Measurements from ENCODE around the gene ST6GALNAC1.

ST6GALNAC1 gene

DNA sequence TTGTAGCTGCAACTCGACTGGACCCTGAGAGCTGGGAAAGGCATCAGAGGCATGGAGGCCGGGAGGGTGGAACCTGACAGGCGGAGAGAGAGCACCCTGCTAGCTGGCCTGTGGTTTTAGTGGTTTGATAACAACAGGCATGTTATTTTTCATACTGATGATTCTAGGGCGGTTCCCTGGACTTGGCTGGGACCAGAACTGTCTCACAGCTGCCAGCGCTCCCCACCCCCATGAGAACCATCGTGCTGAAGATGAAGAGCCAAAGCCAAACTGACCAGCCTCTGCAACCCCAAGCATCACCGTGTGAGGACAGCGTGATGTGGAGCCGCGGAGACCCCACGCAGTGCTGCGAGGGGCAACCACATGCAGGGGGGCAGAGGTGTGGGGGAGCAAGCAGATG lies 38.7 kb upstream of the ST6GALNAC1 start:
- ATAC-seq = no peak
- Mint-ChIP-seq H3K36me3 (ENCODE audit: low read depth) (no peaks in the 10 kb centered on the region), H3K4me1 (peaks cover 4% of the 10 kb centered on the region), H3K27me3 (no peaks in the 10 kb centered on the region), H3K27ac (no peak overlapping the region), H3K4me3 (no peak overlapping the region), H3K9me3 (no peaks in the 10 kb centered on the region)
- DNase-seq = no peak

DNA sequence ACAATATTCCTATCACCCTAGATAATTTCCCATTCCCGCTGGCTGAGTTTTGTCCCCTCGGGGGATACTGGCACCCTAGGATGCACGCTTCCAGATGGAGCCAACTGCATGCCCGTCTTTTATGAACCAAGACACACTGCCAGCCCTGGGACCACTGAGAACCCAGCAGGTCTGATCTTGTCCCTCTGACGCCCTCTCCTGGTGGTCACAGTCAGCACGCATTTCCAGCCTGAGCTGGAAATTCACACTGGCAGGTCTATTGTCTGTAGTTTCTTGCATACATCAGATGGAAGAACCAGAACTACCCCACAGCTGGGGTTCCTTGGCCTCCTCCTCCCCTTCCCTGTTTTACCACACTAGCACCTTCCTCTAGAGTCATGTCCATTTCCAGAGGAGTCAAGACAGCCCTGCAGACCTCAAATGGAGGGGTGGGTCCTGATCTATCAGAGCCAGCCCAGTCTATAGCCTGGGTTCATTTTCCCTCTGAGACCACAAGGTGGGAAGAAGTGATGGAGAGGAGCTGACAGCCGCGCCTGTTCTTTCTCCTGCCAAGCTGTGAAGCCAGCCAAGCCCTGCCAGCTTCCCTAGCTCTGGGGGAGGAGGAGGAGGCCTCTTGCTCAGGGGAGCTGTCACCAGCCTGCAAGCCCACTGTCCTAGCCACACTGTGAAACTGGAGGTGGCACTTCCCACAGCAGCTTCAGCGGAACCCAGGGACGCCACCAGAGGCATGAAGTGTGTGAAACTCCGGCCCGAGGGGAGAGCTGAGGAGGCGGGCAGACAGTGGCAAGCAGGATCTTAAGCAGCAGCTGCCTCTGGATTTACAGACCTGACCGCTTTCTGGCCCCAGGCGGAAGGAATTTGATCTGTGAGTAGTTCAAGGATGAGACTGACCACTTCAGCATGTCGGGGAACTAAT lies 37.9 kb upstream of the ST6GALNAC1 start:
- H3K36me3 Mint-ChIP-seq (ENCODE audit: low read depth) = no peaks in the 10 kb centered on the region
- H3K27ac Mint-ChIP-seq = no peak overlapping the region
- H3K27me3 Mint-ChIP-seq = no peaks in the 10 kb centered on the region
- H3K9me3 Mint-ChIP-seq = no peaks in the 10 kb centered on the region
- no peak overlapping the region for H3K4me3 Mint-ChIP-seq
- DNase-seq (peak; percentile 73), ATAC-seq (peak; percentile 61)
- H3K4me1 Mint-ChIP-seq = peaks cover 4% of the 10 kb centered on the region

DNA sequence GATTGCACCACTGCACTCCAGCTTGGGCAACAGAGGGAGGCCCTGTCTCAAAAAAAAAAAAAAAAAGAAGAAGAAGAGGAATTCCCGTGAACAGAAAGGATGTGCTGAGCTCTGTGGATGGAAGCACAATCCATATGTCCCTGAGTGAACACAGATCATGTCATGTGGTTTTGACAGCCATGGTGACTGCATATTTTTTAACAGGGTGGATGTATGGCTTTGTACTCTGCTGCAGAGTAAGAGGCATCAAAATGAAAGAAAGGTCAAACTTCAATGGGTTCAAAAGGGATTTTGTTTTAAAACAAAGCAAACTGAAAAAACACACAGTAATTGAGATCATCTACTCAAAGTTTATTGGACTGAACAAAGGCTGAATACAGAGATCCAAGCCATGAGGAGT lies 35.7 kb upstream of the ST6GALNAC1 start:
- DNase-seq = no peak
- H3K36me3 Mint-ChIP-seq (ENCODE audit: low read depth) = no peaks in the 10 kb centered on the region
- peaks cover 4% of the 10 kb centered on the region for H3K4me1 Mint-ChIP-seq
- no peak overlapping the region for H3K4me3 Mint-ChIP-seq
- no peak for ATAC-seq
- no peaks in the 10 kb centered on the region for H3K27me3 Mint-ChIP-seq
- H3K27ac Mint-ChIP-seq = no peak overlapping the region
- H3K9me3 Mint-ChIP-seq = no peaks in the 10 kb centered on the region

DNA sequence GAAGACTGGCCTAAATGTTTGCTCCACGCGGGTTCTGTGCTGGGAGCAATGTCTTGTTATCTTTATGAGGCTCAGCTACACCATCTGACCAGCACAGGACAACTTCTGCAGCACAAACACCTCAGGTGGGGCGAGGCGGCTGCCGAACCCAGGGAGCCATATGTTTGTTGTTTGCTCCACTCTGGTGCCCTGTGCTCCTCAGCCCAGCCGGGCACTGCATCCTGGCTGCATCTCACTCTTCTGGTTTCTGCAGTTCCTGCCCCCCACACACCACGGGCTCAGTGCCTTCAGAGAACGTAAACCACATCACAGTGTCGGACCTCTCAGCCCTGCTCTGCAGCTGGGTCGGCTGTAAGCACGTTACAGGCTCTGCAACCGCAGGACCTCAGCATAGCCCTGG lies 34.8 kb upstream of the ST6GALNAC1 start:
- H3K4me1 Mint-ChIP-seq = peaks cover 9% of the 10 kb centered on the region
- no peak overlapping the region for H3K4me3 Mint-ChIP-seq
- ATAC-seq (peak; percentile 71), DNase-seq (peak; percentile 15)
- no peak overlapping the region for H3K27ac Mint-ChIP-seq
- H3K27me3 Mint-ChIP-seq = no peaks in the 10 kb centered on the region
- no peaks in the 10 kb centered on the region for H3K36me3 Mint-ChIP-seq (ENCODE audit: low read depth)
- no peaks in the 10 kb centered on the region for H3K9me3 Mint-ChIP-seq

DNA sequence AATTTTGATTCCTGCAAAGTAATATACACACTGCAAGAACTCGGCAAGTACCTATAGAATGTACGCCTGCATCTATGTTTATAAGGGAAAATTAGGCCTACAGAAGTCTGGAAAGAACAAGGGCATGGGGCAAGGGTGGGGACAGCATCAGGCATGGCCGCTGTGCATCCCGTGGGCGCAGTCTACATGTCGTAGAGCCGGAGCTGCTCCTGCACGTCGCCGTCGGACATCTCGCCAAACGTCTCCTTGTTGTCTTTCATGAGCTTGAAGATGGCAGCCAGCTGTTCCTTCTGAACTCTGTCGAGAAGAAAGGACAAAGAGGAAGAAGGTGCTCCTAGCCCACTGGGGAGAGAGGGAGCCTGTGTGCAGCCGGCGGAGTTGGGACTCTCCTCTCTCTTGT lies 33.8 kb upstream of the ST6GALNAC1 start:
- no peaks in the 10 kb centered on the region for H3K36me3 Mint-ChIP-seq (ENCODE audit: low read depth)
- DNase-seq (no peak), ATAC-seq (no peak)
- no peak overlapping the region for H3K4me3 Mint-ChIP-seq
- no peak overlapping the region for H3K27ac Mint-ChIP-seq
- H3K4me1 Mint-ChIP-seq = peaks cover 15% of the 10 kb centered on the region
- no peaks in the 10 kb centered on the region for H3K27me3 Mint-ChIP-seq
- H3K9me3 Mint-ChIP-seq = no peaks in the 10 kb centered on the region

DNA sequence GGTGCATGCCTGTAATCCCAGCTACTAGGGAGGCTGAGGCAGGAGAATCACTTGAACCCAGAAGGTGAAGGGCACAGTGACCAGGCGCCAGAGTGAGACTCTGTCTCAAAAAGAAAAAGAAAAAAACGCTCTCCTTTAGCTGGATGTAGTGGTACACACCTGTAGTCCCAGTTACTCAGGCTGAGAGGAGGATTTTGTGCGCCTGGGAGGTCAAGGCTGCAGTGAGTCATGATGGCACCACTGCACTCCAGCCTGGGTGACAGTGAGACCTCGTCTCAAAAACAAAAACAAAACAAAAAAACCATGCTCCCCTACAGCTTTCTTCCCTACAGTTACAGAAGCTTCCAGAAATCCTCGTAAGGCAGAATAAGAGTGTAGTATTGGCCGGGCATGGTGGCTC lies 33.1 kb upstream of the ST6GALNAC1 start:
- DNase-seq = no peak
- Mint-ChIP-seq H3K9me3 (no peaks in the 10 kb centered on the region), H3K27me3 (no peaks in the 10 kb centered on the region), H3K27ac (no peak overlapping the region), H3K4me3 (no peak overlapping the region), H3K36me3 (ENCODE audit: low read depth) (no peaks in the 10 kb centered on the region), H3K4me1 (peaks cover 18% of the 10 kb centered on the region)
- no peak for ATAC-seq

DNA sequence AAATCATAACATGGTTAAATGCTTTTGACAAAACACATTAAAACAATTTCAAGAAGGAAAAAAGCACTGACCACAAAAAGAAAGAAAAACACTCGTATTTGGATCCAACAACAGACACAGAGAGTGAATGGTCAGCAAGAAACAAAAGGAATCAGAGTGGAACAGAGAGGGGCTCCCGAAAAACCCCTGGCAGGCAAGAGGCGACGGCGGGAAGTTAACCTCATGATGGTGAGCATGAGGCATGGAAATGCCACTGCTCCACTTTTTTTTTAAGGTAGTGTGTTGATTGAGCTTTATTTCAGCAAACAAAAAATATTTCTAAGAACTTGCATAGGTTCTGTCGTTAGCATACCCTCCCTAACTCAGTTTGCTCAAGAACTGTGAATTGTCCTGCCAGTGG lies 32.1 kb upstream of the ST6GALNAC1 start:
- Mint-ChIP-seq H3K9me3 (no peaks in the 10 kb centered on the region), H3K4me1 (peaks cover 28% of the 10 kb centered on the region), H3K27me3 (no peaks in the 10 kb centered on the region), H3K27ac (no peak overlapping the region), H3K36me3 (ENCODE audit: low read depth) (no peaks in the 10 kb centered on the region), H3K4me3 (no peak overlapping the region)
- ATAC-seq (no peak), DNase-seq (no peak)

DNA sequence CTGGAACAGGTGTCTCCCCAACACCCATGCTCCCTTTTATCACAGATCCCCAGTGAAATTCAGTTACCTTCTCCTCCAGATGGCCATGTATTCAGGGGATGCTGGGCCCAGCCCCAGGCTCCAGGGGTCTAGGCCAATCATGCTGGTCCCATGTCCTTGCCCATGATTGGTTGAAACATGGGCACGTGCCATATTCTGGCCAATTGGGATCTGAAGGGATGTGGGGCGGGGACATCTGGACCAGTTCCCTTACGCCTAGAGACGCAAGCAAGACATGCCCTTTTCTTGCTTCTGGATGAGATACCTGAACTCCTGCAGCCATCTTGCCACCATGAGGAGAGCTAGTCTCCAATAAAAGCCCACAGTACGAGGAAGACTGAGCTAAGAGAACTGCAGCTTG lies 31.0 kb upstream of the ST6GALNAC1 start:
- ATAC-seq (no peak), DNase-seq (no peak)
- Mint-ChIP-seq H3K27me3 (no peaks in the 10 kb centered on the region), H3K27ac (no peak overlapping the region), H3K36me3 (ENCODE audit: low read depth) (no peaks in the 10 kb centered on the region), H3K4me1 (peaks cover 37% of the 10 kb centered on the region), H3K9me3 (no peaks in the 10 kb centered on the region), H3K4me3 (no peak overlapping the region)

DNA sequence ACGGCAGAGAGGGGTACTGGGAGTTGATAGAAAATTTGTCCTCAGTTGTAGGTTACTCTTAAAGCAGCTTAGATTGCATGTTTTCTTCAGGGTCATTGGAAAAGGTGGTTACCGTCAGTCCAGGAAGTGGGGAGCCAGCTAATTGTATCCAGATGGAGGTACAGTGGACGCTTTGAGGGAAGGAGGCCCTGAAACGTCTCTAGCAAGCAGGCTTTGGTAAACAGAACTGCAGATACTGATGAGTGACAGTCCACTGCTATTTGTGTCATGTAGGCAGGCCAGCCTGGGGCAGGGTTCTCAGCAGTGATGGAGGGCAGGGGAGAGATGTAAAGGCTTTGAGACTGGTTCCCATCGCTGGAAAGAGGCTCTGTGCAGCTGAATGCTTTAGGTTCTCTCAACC lies 30.2 kb upstream of the ST6GALNAC1 start:
- H3K4me3 Mint-ChIP-seq = no peak overlapping the region
- H3K36me3 Mint-ChIP-seq (ENCODE audit: low read depth) = no peaks in the 10 kb centered on the region
- no peak overlapping the region for H3K27ac Mint-ChIP-seq
- H3K9me3 Mint-ChIP-seq = no peaks in the 10 kb centered on the region
- no peak for DNase-seq
- H3K27me3 Mint-ChIP-seq = no peaks in the 10 kb centered on the region
- H3K4me1 Mint-ChIP-seq = peaks cover 37% of the 10 kb centered on the region
- ATAC-seq = no peak

DNA sequence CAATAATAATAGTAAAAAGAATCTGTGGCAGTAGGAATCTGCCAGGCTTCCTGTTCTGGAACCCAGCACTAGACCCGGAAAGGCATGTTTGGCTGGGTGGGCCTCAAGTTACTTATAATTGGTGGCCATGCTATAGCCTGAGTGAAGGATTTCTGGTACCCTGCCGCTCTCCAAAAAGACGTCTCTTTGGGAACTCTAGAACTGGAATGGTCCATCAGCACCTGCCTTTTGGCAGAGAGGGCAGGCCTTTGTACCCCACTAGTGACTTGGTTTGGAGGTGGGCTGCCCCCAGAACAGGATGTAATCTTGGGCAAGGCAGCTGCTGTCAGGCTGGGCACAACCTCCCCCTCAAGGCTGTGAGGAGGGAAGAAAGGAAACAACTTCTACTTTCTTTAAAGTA lies 29.3 kb upstream of the ST6GALNAC1 start:
- Mint-ChIP-seq H3K36me3 (ENCODE audit: low read depth) (no peaks in the 10 kb centered on the region), H3K4me3 (peak overlapping the region; percentile 93), H3K4me1 (peaks cover 37% of the 10 kb centered on the region), H3K27me3 (no peaks in the 10 kb centered on the region), H3K27ac (peak overlapping the region; percentile 90), H3K9me3 (no peaks in the 10 kb centered on the region)
- ATAC-seq (no peak), DNase-seq (no peak)

DNA sequence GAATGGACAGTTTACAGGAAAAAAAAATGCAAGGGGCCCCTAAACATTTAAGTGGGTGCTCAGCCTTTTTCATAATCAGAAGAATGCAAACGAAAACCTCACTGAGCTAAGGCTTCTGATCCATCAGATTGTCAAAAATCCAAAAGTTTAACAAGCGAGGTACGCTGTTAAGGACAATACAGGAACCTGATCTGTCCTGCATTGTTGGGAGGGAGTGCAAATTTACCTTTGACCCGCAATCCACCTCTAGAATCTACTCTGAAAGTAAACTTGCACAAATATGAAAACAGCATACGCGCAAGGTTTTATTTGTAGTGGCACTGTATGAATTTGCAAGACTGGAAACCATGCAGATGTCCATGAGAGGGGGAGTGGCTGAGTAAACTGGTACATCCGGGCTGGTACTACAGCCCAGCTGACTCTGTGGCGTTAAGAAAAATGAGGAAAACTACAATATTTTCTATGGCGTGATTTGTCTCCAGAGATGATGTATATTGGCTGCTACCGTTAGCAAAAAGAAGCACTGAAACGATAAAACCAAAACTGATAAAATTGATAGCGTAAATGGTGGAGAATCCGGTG lies 28.8 kb upstream of the ST6GALNAC1 start:
- ATAC-seq (no peak), DNase-seq (no peak)
- peaks cover 37% of the 10 kb centered on the region for H3K4me1 Mint-ChIP-seq
- H3K9me3 Mint-ChIP-seq = no peaks in the 10 kb centered on the region
- H3K36me3 Mint-ChIP-seq (ENCODE audit: low read depth) = no peaks in the 10 kb centered on the region
- no peaks in the 10 kb centered on the region for H3K27me3 Mint-ChIP-seq
- H3K4me3 Mint-ChIP-seq = peak overlapping the region; percentile 93
- H3K27ac Mint-ChIP-seq = peak overlapping the region; percentile 90

DNA sequence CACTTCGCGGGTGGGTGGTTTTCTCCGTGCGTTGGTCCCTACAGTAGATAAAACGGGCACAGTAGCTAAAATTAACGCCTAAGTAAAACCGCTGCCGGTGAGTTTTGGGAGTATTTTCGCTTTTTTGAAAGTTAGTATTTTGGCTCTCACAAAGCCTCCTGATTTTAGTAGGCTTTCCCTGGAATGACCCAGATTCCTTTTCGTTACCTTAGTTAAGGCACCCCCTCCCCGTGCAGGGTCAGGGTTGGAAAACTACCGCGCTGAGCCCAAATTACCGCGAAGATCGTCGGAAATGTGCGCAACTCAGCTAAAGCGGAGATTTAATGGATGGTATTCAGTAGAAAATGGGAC lies 28.3 kb upstream of the ST6GALNAC1 start:
- DNase-seq (no peak), ATAC-seq (peak; percentile 1)
- peak overlapping the region; percentile 90 for H3K27ac Mint-ChIP-seq
- H3K4me3 Mint-ChIP-seq = peak overlapping the region; percentile 93
- H3K27me3 Mint-ChIP-seq = no peaks in the 10 kb centered on the region
- no peaks in the 10 kb centered on the region for H3K36me3 Mint-ChIP-seq (ENCODE audit: low read depth)
- peaks cover 37% of the 10 kb centered on the region for H3K4me1 Mint-ChIP-seq
- no peaks in the 10 kb centered on the region for H3K9me3 Mint-ChIP-seq

DNA sequence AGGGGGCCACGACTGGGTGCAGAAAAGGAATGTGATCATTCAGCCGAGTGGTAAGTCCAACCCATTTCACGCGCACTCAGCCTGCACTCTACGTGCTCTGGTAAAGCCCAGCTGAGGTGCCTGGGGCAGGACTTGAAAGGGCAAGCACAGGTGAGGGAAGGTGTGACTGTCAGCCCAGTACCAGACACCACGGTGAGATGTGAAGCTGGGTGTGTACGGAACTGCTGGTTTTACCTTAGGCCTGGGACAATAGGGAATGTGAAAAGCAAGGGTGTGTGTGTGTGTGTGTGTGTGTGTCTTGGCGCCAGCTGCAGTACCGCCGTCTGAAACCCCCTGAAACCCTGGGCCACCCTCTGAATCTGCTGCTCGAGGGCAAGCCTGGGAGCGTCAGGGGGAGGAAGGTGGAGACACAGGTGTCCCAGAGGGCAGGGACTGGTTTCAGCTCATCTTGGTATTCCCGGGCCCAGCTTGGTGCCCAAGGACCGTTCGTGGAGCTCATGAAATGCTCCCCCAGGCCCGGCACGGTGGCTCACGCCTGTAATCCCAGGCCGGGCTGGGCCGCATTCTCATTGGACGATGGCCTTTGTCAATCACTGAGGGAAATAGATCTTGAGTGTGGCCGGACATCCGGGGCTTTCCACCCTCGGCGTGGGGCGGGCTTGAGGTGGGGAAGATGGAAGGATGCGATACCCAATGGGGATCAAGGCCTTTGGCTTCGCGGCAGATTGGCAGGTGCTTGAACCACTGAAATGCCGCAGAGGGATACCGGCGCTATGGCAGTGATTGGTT lies 27.8 kb upstream of the ST6GALNAC1 start:
- Mint-ChIP-seq H3K27ac (peak overlapping the region; percentile 90), H3K36me3 (ENCODE audit: low read depth) (no peaks in the 10 kb centered on the region), H3K4me1 (peaks cover 37% of the 10 kb centered on the region), H3K9me3 (no peaks in the 10 kb centered on the region), H3K27me3 (no peaks in the 10 kb centered on the region), H3K4me3 (peak overlapping the region; percentile 93)
- ATAC-seq (peak; percentile 99), DNase-seq (peak; percentile 98)

DNA sequence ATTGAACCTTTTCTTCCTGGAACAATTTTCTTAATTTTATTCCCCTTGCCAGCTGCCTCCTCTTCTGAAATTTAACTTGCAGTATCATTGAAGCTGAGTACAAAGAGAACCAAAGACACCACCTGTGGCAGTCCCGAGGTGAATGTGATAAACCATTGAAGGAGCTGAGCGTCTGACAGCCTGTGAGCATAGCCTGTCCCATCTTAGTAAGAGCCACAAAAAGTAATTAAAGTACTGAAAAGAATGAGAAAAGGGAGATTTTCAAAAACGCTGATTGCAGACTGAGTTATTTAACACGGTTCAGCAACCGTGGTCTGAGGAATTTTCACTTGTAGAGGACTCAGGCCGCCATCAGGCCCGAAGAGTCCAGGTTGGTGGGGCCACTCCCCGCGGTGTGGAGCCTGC lies 27.2 kb upstream of the ST6GALNAC1 start:
- no peaks in the 10 kb centered on the region for H3K27me3 Mint-ChIP-seq
- H3K4me3 Mint-ChIP-seq = peak overlapping the region; percentile 93
- H3K36me3 Mint-ChIP-seq (ENCODE audit: low read depth) = no peaks in the 10 kb centered on the region
- no peak for ATAC-seq
- DNase-seq = no peak
- no peaks in the 10 kb centered on the region for H3K9me3 Mint-ChIP-seq
- peaks cover 37% of the 10 kb centered on the region for H3K4me1 Mint-ChIP-seq
- peak overlapping the region; percentile 90 for H3K27ac Mint-ChIP-seq
